HFFc6 (cell line): Measurements from ENCODE around the gene SRGAP2B. TPM values are rescaled to one million over a fixed set of nuclear protein-coding genes. Genes with fewer than 3 reads are reported as not detected.
"Not testable (repeated sequence)": the region's sequence is repeated elsewhere in the genome, so short reads cannot be mapped to it uniquely, and the experiment has no call there.

Experiments used
- DNase-seq: peaks from one replicate; pipeline ENCODE4 v3.0.0-alpha.2; 2018
- H3K27ac Mint-ChIP-seq: 2 replicates; pipeline ENCODE4 v1.8.0; 2020; ENCODE audit warnings: mild to moderate bottlenecking, mixed read lengths
- H3K27me3 Mint-ChIP-seq: 2 replicates; pipeline ENCODE4 v1.8.0; 2021; ENCODE audit warnings: mild to moderate bottlenecking, moderate library complexity, mixed read lengths; ENCODE audit not compliant: insufficient read depth
- H3K36me3 Mint-ChIP-seq: 2 replicates; pipeline ENCODE4 v1.8.0; 2021; ENCODE audit warnings: low read depth, mixed read lengths
- H3K4me1 Mint-ChIP-seq: 2 replicates; pipeline ENCODE4 v1.8.0; 2020; ENCODE audit warnings: low read depth, mixed read lengths
- H3K4me3 Mint-ChIP-seq: 2 replicates; pipeline ENCODE4 v1.8.0; 2020; ENCODE audit warnings: mild to moderate bottlenecking, moderate library complexity, mixed read lengths
- H3K9me3 Mint-ChIP-seq: 2 replicates; pipeline ENCODE4 v1.8.0; 2020; ENCODE audit warnings: mild to moderate bottlenecking, mixed read lengths
- total RNA-seq, 6 experiments: library from RNA; stranded (reverse); fragmentation: NEBNext Ultra II Directional; extraction: Animal tissue kit (Norgen Biotek cat#: 25700); gene quantifications; 2 replicates in 1 of 6; 3 replicates in 5 of 6; pipeline ENCODE4 v1.2.3, GENCODE V29; 2021

The SRGAP2B gene
- total RNA-seq, 6 experiments from 2014 or later, result 30.2 to 61.1 (median 37.5) TPM

- H3K4me1 Mint-ChIP-seq, H3K27me3 Mint-ChIP-seq, DNase-seq, H3K9me3 Mint-ChIP-seq, H3K36me3 Mint-ChIP-seq: not testable (repeated sequence)
- Mint-ChIP-seq H3K4me3 (peak overlapping the region; percentile 47; the same call in 1 of the 2 replicates), H3K27ac (peak overlapping the region; percentile 66)
These were observed 177.0 kb downstream of the SRGAP2B start for GRCh38 chr1:144918027-144918603.

GRCh38 chr1:144917154-144918026 lies 177.7 kb downstream of the SRGAP2B start:
- H3K4me3 Mint-ChIP-seq, H3K9me3 Mint-ChIP-seq: not testable (repeated sequence)

GRCh38 chr1:144913977-144914734 lies 181.0 kb downstream of the SRGAP2B start:
- H3K9me3 Mint-ChIP-seq, H3K4me3 Mint-ChIP-seq, DNase-seq: not testable (repeated sequence)

More at GRCh38 chr1:144917154-144918026, 177.7 kb downstream of the SRGAP2B start:
- DNase-seq, H3K27me3 Mint-ChIP-seq, H3K4me1 Mint-ChIP-seq, H3K27ac Mint-ChIP-seq, H3K36me3 Mint-ChIP-seq: not testable (repeated sequence)

GRCh38 chr1:144913458-144913857 lies 181.7 kb downstream of the SRGAP2B start:
- not testable (repeated sequence) for H3K27ac Mint-ChIP-seq, H3K27me3 Mint-ChIP-seq, H3K4me3 Mint-ChIP-seq, H3K36me3 Mint-ChIP-seq, H3K9me3 Mint-ChIP-seq, H3K4me1 Mint-ChIP-seq, DNase-seq

More at GRCh38 chr1:144913977-144914734, 181.0 kb downstream of the SRGAP2B start:
- H3K4me1 Mint-ChIP-seq, H3K27ac Mint-ChIP-seq, H3K27me3 Mint-ChIP-seq, H3K36me3 Mint-ChIP-seq: not testable (repeated sequence)

GRCh38 chr1:144910729-144911128 lies 184.4 kb downstream of the SRGAP2B start:
- not testable (repeated sequence) for H3K4me3 Mint-ChIP-seq, DNase-seq, H3K36me3 Mint-ChIP-seq, H3K27ac Mint-ChIP-seq, H3K27me3 Mint-ChIP-seq, H3K4me1 Mint-ChIP-seq, H3K9me3 Mint-ChIP-seq

DNA sequence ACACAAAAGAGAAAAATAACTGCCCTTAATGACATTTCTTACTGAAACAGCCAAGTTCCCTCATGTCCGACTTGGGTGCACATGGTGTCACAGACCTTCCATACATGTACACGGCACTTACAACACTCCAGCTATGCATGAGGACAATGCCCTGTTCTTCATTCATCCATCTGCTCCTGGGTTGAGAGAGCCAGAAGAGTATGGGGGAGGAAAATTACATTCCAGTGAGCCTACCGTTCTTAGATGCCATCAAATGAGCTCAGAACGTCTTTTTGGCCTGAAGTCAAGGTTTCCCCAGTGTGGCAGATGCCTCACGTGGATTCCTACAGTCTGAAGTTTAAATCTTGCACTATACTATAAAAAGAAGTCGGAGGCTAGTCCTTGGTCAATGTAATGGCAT lies 194.3 kb downstream of the SRGAP2B start:
- H3K27me3 Mint-ChIP-seq, H3K9me3 Mint-ChIP-seq, H3K4me3 Mint-ChIP-seq, H3K4me1 Mint-ChIP-seq, H3K36me3 Mint-ChIP-seq, H3K27ac Mint-ChIP-seq, DNase-seq: not testable (repeated sequence)

- not testable (repeated sequence) for DNase-seq, H3K27me3 Mint-ChIP-seq, H3K9me3 Mint-ChIP-seq, H3K36me3 Mint-ChIP-seq, H3K4me3 Mint-ChIP-seq, H3K27ac Mint-ChIP-seq, H3K4me1 Mint-ChIP-seq
These were observed 200.5 kb downstream of the SRGAP2B start for GRCh38 chr1:144894454-144895201.

DNA sequence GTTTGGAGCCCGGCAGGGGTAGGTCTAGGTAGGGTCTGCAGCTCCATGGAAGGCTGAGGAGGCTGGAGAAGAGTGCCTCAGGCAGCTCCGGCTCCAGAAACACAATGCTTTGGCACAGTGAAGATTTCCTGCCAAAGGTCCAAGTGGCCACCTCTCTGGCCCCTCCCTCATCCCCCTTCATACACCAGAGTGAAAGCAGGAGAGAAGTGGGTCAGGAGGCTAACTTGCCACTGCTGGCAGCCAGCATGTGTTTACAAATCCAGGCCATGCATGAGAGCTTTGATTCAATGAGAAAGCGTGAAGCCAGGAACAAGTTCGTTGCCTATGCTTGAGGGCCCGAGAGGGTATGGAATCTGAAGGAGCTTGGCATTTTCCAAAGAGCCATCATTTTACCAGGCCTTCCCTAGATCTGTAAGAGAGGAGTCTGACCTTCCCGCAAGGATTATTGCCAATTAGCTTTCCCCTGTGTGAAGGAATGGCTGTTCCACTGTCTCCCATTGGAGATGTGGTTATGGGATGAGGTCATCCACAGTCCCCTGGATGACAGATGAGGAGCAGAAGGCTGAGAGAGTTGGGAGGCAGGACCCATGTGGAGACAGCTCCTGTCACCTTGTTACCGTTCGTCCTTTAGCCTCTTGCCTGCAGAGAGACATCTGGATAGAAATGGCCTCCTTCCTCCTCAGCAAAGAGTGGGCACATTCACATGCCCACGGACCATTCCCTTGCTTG lies 201.3 kb downstream of the SRGAP2B start:
- not testable (repeated sequence) for DNase-seq, H3K4me1 Mint-ChIP-seq, H3K4me3 Mint-ChIP-seq, H3K27ac Mint-ChIP-seq, H3K36me3 Mint-ChIP-seq, H3K9me3 Mint-ChIP-seq, H3K27me3 Mint-ChIP-seq

GRCh38 chr1:144893062-144893461 lies 202.1 kb downstream of the SRGAP2B start:
- not testable (repeated sequence) for H3K27ac Mint-ChIP-seq, H3K36me3 Mint-ChIP-seq, H3K27me3 Mint-ChIP-seq, DNase-seq, H3K9me3 Mint-ChIP-seq, H3K4me3 Mint-ChIP-seq, H3K4me1 Mint-ChIP-seq

DNA sequence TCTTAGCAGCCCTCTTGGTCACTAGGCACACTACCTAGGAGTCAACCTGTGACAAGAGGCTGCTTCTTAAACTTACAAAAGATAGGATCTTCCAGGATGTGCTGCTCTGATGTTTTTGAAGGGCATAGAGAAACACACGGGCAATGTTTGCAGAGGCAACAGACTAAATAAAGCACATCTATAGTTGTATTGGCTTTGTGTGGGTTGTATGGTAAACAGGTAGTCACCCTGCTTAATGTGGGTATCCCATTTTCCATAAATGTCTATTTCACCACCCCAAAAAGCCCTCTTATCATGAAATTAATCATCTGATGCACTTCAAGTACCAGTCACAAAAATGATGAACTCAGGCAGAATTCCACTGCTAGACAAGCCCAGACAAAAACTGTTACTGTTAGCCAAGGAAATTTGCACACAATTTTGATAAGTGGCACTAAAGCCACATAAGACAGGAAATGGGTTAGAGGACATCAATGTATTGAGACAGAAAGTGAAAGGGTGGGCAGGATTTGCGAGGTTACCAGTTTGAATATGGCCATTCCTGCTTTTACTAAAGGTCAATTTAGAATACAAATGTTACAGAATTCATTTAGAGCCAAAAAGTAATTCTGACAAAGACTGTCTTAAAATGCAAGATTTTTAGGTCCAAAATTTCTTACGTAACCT lies 205.5 kb downstream of the SRGAP2B start:
- not testable (repeated sequence) for H3K4me1 Mint-ChIP-seq, H3K36me3 Mint-ChIP-seq, DNase-seq, H3K27me3 Mint-ChIP-seq, H3K9me3 Mint-ChIP-seq, H3K27ac Mint-ChIP-seq, H3K4me3 Mint-ChIP-seq

DNA sequence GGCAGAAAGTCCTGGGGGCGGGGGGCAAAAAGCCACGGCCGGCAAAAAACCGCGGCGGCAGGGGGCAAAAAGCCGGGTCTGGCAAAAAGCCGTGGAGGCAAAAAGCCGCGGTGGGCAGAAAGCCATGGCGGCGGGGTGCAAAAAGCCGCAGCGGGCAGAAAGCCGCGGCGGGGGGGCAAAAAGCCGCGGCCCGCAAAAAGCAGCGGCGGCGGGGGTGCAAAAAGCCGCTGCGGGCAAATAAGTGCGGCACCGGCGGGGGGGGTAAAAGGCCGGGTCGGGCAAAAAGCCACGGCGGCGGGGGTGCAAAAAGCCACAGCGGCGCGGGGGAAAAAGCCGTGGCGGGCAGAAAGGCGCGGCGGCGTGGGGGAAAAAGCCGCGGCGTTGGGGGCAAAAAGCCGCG lies 212.1 kb downstream of the SRGAP2B start:
- H3K4me1 Mint-ChIP-seq, H3K4me3 Mint-ChIP-seq, DNase-seq, H3K27me3 Mint-ChIP-seq, H3K9me3 Mint-ChIP-seq, H3K27ac Mint-ChIP-seq, H3K36me3 Mint-ChIP-seq: not testable (repeated sequence)

- H3K36me3 Mint-ChIP-seq, H3K4me1 Mint-ChIP-seq, H3K4me3 Mint-ChIP-seq, H3K9me3 Mint-ChIP-seq, DNase-seq, H3K27me3 Mint-ChIP-seq, H3K27ac Mint-ChIP-seq: not testable (repeated sequence)
These were observed 212.8 kb downstream of the SRGAP2B start for GRCh38 chr1:144882343-144882742.
